BJ (cell line): Measurements from ENCODE around the gene VGLL4. TPM values are rescaled to one million over a fixed set of nuclear protein-coding genes. Genes with fewer than 3 reads are reported as not detected.

Experiments
- CTCF ChIA-PET: fragments of 350-600 bp; formaldehyde crosslinking; extraction: SDS; loops from one replicate; lab custom pipeline; 2021; ENCODE audit warnings: antibody characterized with exemption, inconsistent platforms; lab: Yijun Ruan, JAX
- POLR2A ChIA-PET: fragments of 300-600 bp; sonication (Branson Sonifier 250); formaldehyde crosslinking; extraction: SDS; loops from one replicate; lab custom pipeline; 2021; ENCODE audit warnings: antibody characterized with exemption; lab: Charles Lee
- DNase-seq: peaks from one replicate; pipeline ENCODE4 v3.0.0-alpha.2; 2011; ENCODE audit warnings: low read depth
- H3K27me3 ChIP-seq: 2 replicates; pipeline ENCODE4 v1.6.0; 2011; ENCODE audit warnings: low read length; ENCODE audit not compliant: control insufficient read depth, insufficient read depth
- H3K36me3 ChIP-seq: 2 replicates; pipeline ENCODE4 v1.5.1; 2011; ENCODE audit warnings: low read length; ENCODE audit not compliant: control insufficient read depth, insufficient read depth
- H3K4me3 ChIP-seq: 2 replicates; pipeline ENCODE4 v1.5.1; 2011; ENCODE audit warnings: low read depth, mild to moderate bottlenecking, control low read depth, low read length
- CTCF ChIP-seq: IDR thresholded peaks from 2 replicates; pipeline ENCODE4 v1.5.1; 2011; ENCODE audit warnings: low read depth, mild to moderate bottlenecking, control low read depth, inconsistent platforms, low read length, moderate library complexity; ENCODE audit not compliant: insufficient read depth
- polyA plus RNA-seq: library from polyadenylated mRNA; depleted of rRNA; stranded (reverse); fragments of >200 nt; gene quantifications from 2 replicates; pipeline ENCODE4 v1.2.3, GENCODE V29; 2011

The VGLL4 gene
- polyA plus RNA-seq, 1 experiment = 31.3 TPM

- H3K4me3 ChIP-seq = peak overlapping the region; percentile 86
- CTCF ChIA-PET = interaction anchor here (0.6 to 1.1 kb wide), 3 partner anchors 74 to 265 kb away, joined by 3 to 4 read pairs (median 3); partner anchors contain the start of gene TAMM41
- no peaks in the 10 kb centered on the region for H3K27me3 ChIP-seq
- 0 out of 2 replicates have a peak, but pooled peaks cover 2% of the 10 kb centered on the region for H3K36me3 ChIP-seq
- POLR2A ChIA-PET = no interaction called here
- no peak for TF ChIP-seq CTCF
- DNase-seq = peak; percentile 19
Measured at GRCh38 chr3:11642431-11643191, 1.1 kb downstream of the VGLL4 start.

GRCh38 chr3:11641683-11642430, 1.9 kb downstream of the VGLL4 start:
- TF ChIP-seq CTCF = no peak
- Histone ChIP-seq H3K4me3 (peak overlapping the region; percentile 86), H3K27me3 (no peaks in the 10 kb centered on the region), H3K36me3 (0 out of 2 replicates have a peak, but pooled peaks cover 2% of the 10 kb centered on the region)
- CTCF ChIA-PET = interaction anchor here (0.6 kb wide), 1 partner anchor 77 kb away, joined by 4 read pairs; no protein-coding TSS in a partner anchor
- DNase-seq = peak; percentile 20
- POLR2A ChIA-PET = interaction anchor here (0.6 to 0.7 kb wide), 2 partner anchors 41 to 256 kb away, joined by 3 to 5 read pairs; no protein-coding TSS in a partner anchor

GRCh38 chr3:11641316-11641682, 2.4 kb downstream of the VGLL4 start:
- peak overlapping the region; percentile 86 for H3K4me3 ChIP-seq
- ChIA-PET POLR2A (interaction anchor here (0.6 to 0.7 kb wide), 5 partner anchors 8 to 330 kb away, joined by 3 to 15 read pairs (median 5); no protein-coding TSS in a partner anchor), CTCF (interaction anchor here (0.6 to 1.0 kb wide), 2 partner anchors 76 to 81 kb away, joined by 3 to 4 read pairs; no protein-coding TSS in a partner anchor)
- TF ChIP-seq CTCF = no peak
- 0 out of 2 replicates have a peak, but pooled peaks cover 2% of the 10 kb centered on the region for H3K36me3 ChIP-seq
- no peak for DNase-seq
- H3K27me3 ChIP-seq = no peaks in the 10 kb centered on the region

- TF ChIP-seq CTCF = no peak
- Histone ChIP-seq H3K36me3 (0 out of 2 replicates have a peak, but pooled peaks cover 2% of the 10 kb centered on the region), H3K4me3 (no peak overlapping the region; the same call in 1 of the 2 replicates), H3K27me3 (no peaks in the 10 kb centered on the region)
- ChIA-PET POLR2A (interaction anchor here (0.6 kb wide), 1 partner anchor 248 kb away, joined by 4 read pairs; no protein-coding TSS in a partner anchor), CTCF (interaction anchor here (0.6 to 1.4 kb wide), 3 partner anchors 13 to 79 kb away, joined by 3 to 6 read pairs (median 3); no protein-coding TSS in a partner anchor)
- DNase-seq = no peak
Measured at GRCh38 chr3:11640009-11640673, 3.6 kb downstream of the VGLL4 start.
